Naive thymus-derived CD4-positive, alpha-beta T cell (primary cell): ENCODE results near the gene TEX11. TPM values are rescaled to one million over a fixed set of nuclear protein-coding genes. Genes with fewer than 3 reads are reported as not detected.

Experiments used
- ATAC-seq: fragments of 150-1000 bp; cut with Tn5 transposase; 2 replicates; pipeline ENCODE4 v1.10.0; 2021; ENCODE audit warnings: mild to moderate bottlenecking, moderate library complexity
- CTCF ChIA-PET: fragments of 350-600 bp; sonication (Branson Sonifier 250); formaldehyde crosslinking; loops from one replicate; lab custom pipeline; 2021; ENCODE audit warnings: antibody characterized with exemption; lab: Charles Lee
- POLR2A ChIA-PET: fragments of 350-600 bp; sonication (Branson Sonifier 250); formaldehyde crosslinking; loops from one replicate; lab custom pipeline; 2021; ENCODE audit warnings: antibody characterized with exemption, inconsistent platforms; lab: Charles Lee
- DNase-seq, 9 donors: peaks; one replicate each; pipeline versions ENCODE4 v3.0.0 to v3.0.0-alpha.2; 2020 to 2022; ENCODE audit warnings: mixed read lengths in 1 of 9
- H3K27ac ChIP-seq: one replicate; pipeline ENCODE4 v1.7.0; 2013; ENCODE audit warnings: mild to moderate bottlenecking, low read depth, low read length, moderate library complexity
- H3K27me3 ChIP-seq, 2 donors: one replicate each; pipeline ENCODE4 v1.7.0; 2013; ENCODE audit warnings: low read length in 2 of 2, mild to moderate bottlenecking in 2 of 2, moderate library complexity in 2 of 2; ENCODE audit not compliant: control insufficient read depth in 2 of 2, insufficient read depth in 2 of 2
- H3K36me3 ChIP-seq, 3 experiments: 1 replicate in 2 of 3; 2 replicates in 1 of 3; pipeline ENCODE4 v1.7.0; 2013; ENCODE audit warnings: low read length in 3 of 3, mild to moderate bottlenecking in 3 of 3, moderate library complexity in 1 of 3; ENCODE audit not compliant: insufficient read depth in 3 of 3, control insufficient read depth in 2 of 3
- H3K4me1 ChIP-seq, 2 donors: one replicate each; pipeline ENCODE4 v1.7.0; 2013; ENCODE audit warnings: low read length in 2 of 2, mild to moderate bottlenecking in 2 of 2, moderate library complexity in 1 of 2; ENCODE audit not compliant: control insufficient read depth in 2 of 2, insufficient read depth in 2 of 2
- H3K4me3 ChIP-seq: 2 replicates; pipeline ENCODE4 v1.7.0; 2013; ENCODE audit warnings: mild to moderate bottlenecking, low read length
- H3K9me3 ChIP-seq, 3 experiments: 1 replicate in 2 of 3; 2 replicates in 1 of 3; pipeline ENCODE4 v1.7.0; 2013; ENCODE audit warnings: low read length in 3 of 3; ENCODE audit not compliant: control insufficient read depth in 2 of 3
- H3K27ac Mint-ChIP-seq, 9 donors: one replicate each; pipeline ENCODE4 v1.8.0; 2020 to 2022; ENCODE audit warnings: mixed read lengths in 9 of 9, mild to moderate bottlenecking in 8 of 9, moderate library complexity in 5 of 9, inconsistent platforms in 2 of 9
- H3K27me3 Mint-ChIP-seq, 5 donors: one replicate each; pipeline ENCODE4 v1.8.0; 2021 to 2022; ENCODE audit warnings: mixed read lengths in 5 of 5, mild to moderate bottlenecking in 1 of 5
- H3K36me3 Mint-ChIP-seq, 5 donors: one replicate each; pipeline ENCODE4 v1.8.0; 2020 to 2022; ENCODE audit warnings: mixed read lengths in 5 of 5, mild to moderate bottlenecking in 3 of 5, inconsistent platforms in 1 of 5
- H3K4me1 Mint-ChIP-seq, 7 donors: one replicate each; pipeline ENCODE4 v1.8.0; 2020 to 2022; ENCODE audit warnings: mixed read lengths in 7 of 7, mild to moderate bottlenecking in 3 of 7, inconsistent platforms in 1 of 7
- H3K4me3 Mint-ChIP-seq, 10 donors: one replicate each; pipeline ENCODE4 v1.8.0; 2020 to 2022; ENCODE audit warnings: mild to moderate bottlenecking in 10 of 10, mixed read lengths in 10 of 10, moderate library complexity in 6 of 10, inconsistent platforms in 2 of 10
- H3K9me3 Mint-ChIP-seq, 11 donors: one replicate each; pipeline ENCODE4 v1.8.0; 2020 to 2022; ENCODE audit warnings: mixed read lengths in 11 of 11, mild to moderate bottlenecking in 4 of 11, inconsistent platforms in 1 of 11, moderate library complexity in 1 of 11
- intact Hi-C, 2 donors: fragments of 100-400 bp; cut with micrococcal nuclease; formaldehyde crosslinking; loops; one replicate each; pipeline ENCODE4 v1.15.1; 2023
- polyA plus RNA-seq, 2 donors: library from polyadenylated mRNA; unstranded; fragments of 300-500 nt; fragmentation: Illumina TruSeq; gene quantifications; one replicate each; pipeline ENCODE4 v1.2.3, GENCODE V29; 2021
- total RNA-seq, 6 experiments: library from RNA in 5 of 6; stranded (reverse) in 5 of 6; gene quantifications; 1 replicate in 5 of 6; 2 replicates in 1 of 6; pipeline ENCODE4 v1.2.3 and lab custom pipeline; 2021 to 2026

TEX11 gene
- total and polyA plus RNA-seq, 7 experiments from 2014 or later, result 0.18 TPM; not detected in 6

- Histone ChIP-seq H3K27ac (no peak overlapping the region), H3K36me3 (no peaks in the 10 kb centered on the region), H3K4me1 (no peaks in the 10 kb centered on the region), H3K27me3 (no peaks in the 10 kb centered on the region), H3K9me3 (no peaks in the 10 kb centered on the region), H3K4me3 (no peak overlapping the region)
- Mint-ChIP-seq H3K4me3 (no peak overlapping the region), H3K4me1 (peaks cover 0 to 9% (median 0%) of the 10 kb centered on the region in 7 donors), H3K36me3 (no peaks in the 10 kb centered on the region), H3K27ac (no peak overlapping the region), H3K27me3 (no peaks in the 10 kb centered on the region), H3K9me3 (no peaks in the 10 kb centered on the region)
- ATAC-seq (no peak), DNase-seq (no peak)
- POLR2A ChIA-PET, result no interaction called here
- intact Hi-C loops, result loop anchor here in 1 of 2 donors (5.0 kb wide), 1 partner anchor 355 kb away; no protein-coding TSS in a partner anchor
- CTCF ChIA-PET, result no interaction called here
Observed at GRCh38 chrX:70552130-70552704, 356.3 kb downstream of the TEX11 start.

- Mint-ChIP-seq H3K36me3 (no peaks in the 10 kb centered on the region), H3K27me3 (no peaks in the 10 kb centered on the region), H3K4me3 (no peak overlapping the region), H3K4me1 (peaks cover 0 to 8% (median 0%) of the 10 kb centered on the region in 7 donors), H3K27ac (no peak overlapping the region), H3K9me3 (peaks cover 0 to 4% (median 0%) of the 10 kb centered on the region in 11 donors)
- CTCF ChIA-PET, result no interaction called here
- H3K36me3 ChIP-seq, result no peaks in the 10 kb centered on the region
- ATAC-seq (no peak), DNase-seq (no peak)
- H3K4me3 ChIP-seq, result no peak overlapping the region
- no peaks in the 10 kb centered on the region for H3K9me3 ChIP-seq
- intact Hi-C loops, result no loop called here
- POLR2A ChIA-PET, result no interaction called here
- H3K27me3 ChIP-seq, result no peaks in the 10 kb centered on the region
- no peak overlapping the region for H3K27ac ChIP-seq
- H3K4me1 ChIP-seq, result no peaks in the 10 kb centered on the region
Observed at GRCh38 chrX:70549429-70549828, 359.1 kb downstream of the TEX11 start.

GRCh38 chrX:70535198-70535597 is 373.3 kb downstream of the TEX11 start:
- Histone ChIP-seq H3K4me3 (no peak overlapping the region), H3K4me1 (no peaks in the 10 kb centered on the region), H3K27me3 (no peaks in the 10 kb centered on the region), H3K9me3 (no peaks in the 10 kb centered on the region), H3K36me3 (no peaks in the 10 kb centered on the region), H3K27ac (no peak overlapping the region)
- H3K4me1 Mint-ChIP-seq, result no peaks in the 10 kb centered on the region
- ATAC-seq (no peak), DNase-seq (no peak)
- H3K36me3 Mint-ChIP-seq, result peaks cover 0 to 3% (median 0%) of the 10 kb centered on the region in 5 donors
- H3K27ac Mint-ChIP-seq, result no peak overlapping the region
- ChIA-PET CTCF (no interaction called here), POLR2A (no interaction called here)
- H3K9me3 Mint-ChIP-seq, result peaks cover 0 to 5% (median 0%) of the 10 kb centered on the region in 11 donors
- no peak overlapping the region for H3K4me3 Mint-ChIP-seq
- H3K27me3 Mint-ChIP-seq, result peaks cover 6 to 16% (median 15%) of the 10 kb centered on the region in 5 donors
- intact Hi-C loops, result no loop called here

GRCh38 chrX:70527610-70528345 is 380.7 kb downstream of the TEX11 start:
- no peak overlapping the region for H3K27ac ChIP-seq
- H3K36me3 Mint-ChIP-seq, result no peaks in the 10 kb centered on the region
- H3K4me1 Mint-ChIP-seq, result peaks cover 0 to 9% (median 0%) of the 10 kb centered on the region in 7 donors
- intact Hi-C loops, result no loop called here
- CTCF ChIA-PET, result no interaction called here
- peak overlapping the region in 2 of 9 donors; percentile 1 to 29 for H3K27ac Mint-ChIP-seq
- H3K4me3 Mint-ChIP-seq, result no peak overlapping the region
- H3K9me3 Mint-ChIP-seq, result no peaks in the 10 kb centered on the region
- ATAC-seq, result no peak
- peaks cover 0 to 2% (median 0%) of the 10 kb centered on the region in 5 donors for H3K27me3 Mint-ChIP-seq
- no peaks in the 10 kb centered on the region for H3K9me3 ChIP-seq
- H3K4me3 ChIP-seq, result no peak overlapping the region
- H3K36me3 ChIP-seq, result no peaks in the 10 kb centered on the region
- H3K4me1 ChIP-seq, result no peaks in the 10 kb centered on the region
- POLR2A ChIA-PET, result no interaction called here
- H3K27me3 ChIP-seq, result no peaks in the 10 kb centered on the region
- no peak for DNase-seq

GRCh38 chrX:70527053-70527452 is 381.5 kb downstream of the TEX11 start:
- Mint-ChIP-seq H3K36me3 (no peaks in the 10 kb centered on the region), H3K4me3 (no peak overlapping the region), H3K27me3 (peaks cover 0 to 2% (median 0%) of the 10 kb centered on the region in 5 donors), H3K27ac (no peak overlapping the region), H3K4me1 (peaks cover 0 to 9% (median 0%) of the 10 kb centered on the region in 7 donors), H3K9me3 (no peaks in the 10 kb centered on the region)
- Histone ChIP-seq H3K9me3 (no peaks in the 10 kb centered on the region), H3K4me3 (no peak overlapping the region), H3K4me1 (no peaks in the 10 kb centered on the region), H3K36me3 (no peaks in the 10 kb centered on the region), H3K27ac (no peak overlapping the region), H3K27me3 (no peaks in the 10 kb centered on the region)
- no peak for DNase-seq
- CTCF ChIA-PET, result no interaction called here
- intact Hi-C loops, result no loop called here
- POLR2A ChIA-PET, result no interaction called here
- no peak for ATAC-seq

- intact Hi-C loops, result no loop called here
- H3K9me3 Mint-ChIP-seq, result peaks cover 0 to 8% (median 0%) of the 10 kb centered on the region in 11 donors
- H3K36me3 Mint-ChIP-seq, result peaks cover 0 to 5% (median 0%) of the 10 kb centered on the region in 5 donors
- no peaks in the 10 kb centered on the region for H3K4me1 ChIP-seq
- no peaks in the 10 kb centered on the region for H3K36me3 ChIP-seq
- CTCF ChIA-PET, result no interaction called here
- no peak overlapping the region for H3K4me3 ChIP-seq
- POLR2A ChIA-PET, result no interaction called here
- no peaks in the 10 kb centered on the region for H3K27me3 Mint-ChIP-seq
- H3K9me3 ChIP-seq, result no peaks in the 10 kb centered on the region
- H3K27ac Mint-ChIP-seq, result no peak overlapping the region
- ATAC-seq, result no peak
- no peaks in the 10 kb centered on the region for H3K27me3 ChIP-seq
- no peak for DNase-seq
- H3K27ac ChIP-seq, result no peak overlapping the region
- no peak overlapping the region for H3K4me3 Mint-ChIP-seq
- peaks cover 0 to 9% (median 0%) of the 10 kb centered on the region in 7 donors for H3K4me1 Mint-ChIP-seq
Observed at GRCh38 chrX:70525733-70526132, 382.8 kb downstream of the TEX11 start.
